ENCODE results near the gene DDR2.

The DDR2 gene

DNA sequence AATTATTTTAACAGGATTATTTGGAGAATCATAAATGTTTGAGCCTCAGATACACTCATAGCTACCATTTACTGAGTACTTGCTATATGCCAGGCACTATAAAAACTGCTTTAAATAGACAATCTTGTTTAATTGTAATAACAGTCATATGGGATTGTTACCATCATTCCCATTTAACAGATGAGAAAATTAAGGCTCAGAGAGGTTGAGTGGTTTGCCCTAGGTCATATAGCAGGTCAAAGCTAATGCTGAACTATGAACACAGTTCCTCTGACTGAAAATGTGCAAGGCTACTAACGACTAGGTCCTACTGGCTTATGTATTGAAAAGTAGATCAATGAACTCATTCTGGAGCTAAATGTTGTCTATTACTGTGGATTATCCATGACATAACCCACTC, 63.4 kb downstream of the DDR2 start:
- in situ Hi-C loops (cut with MboI; ENCODE audit: low sequenced_read_pairs): no loop called here

DNA sequence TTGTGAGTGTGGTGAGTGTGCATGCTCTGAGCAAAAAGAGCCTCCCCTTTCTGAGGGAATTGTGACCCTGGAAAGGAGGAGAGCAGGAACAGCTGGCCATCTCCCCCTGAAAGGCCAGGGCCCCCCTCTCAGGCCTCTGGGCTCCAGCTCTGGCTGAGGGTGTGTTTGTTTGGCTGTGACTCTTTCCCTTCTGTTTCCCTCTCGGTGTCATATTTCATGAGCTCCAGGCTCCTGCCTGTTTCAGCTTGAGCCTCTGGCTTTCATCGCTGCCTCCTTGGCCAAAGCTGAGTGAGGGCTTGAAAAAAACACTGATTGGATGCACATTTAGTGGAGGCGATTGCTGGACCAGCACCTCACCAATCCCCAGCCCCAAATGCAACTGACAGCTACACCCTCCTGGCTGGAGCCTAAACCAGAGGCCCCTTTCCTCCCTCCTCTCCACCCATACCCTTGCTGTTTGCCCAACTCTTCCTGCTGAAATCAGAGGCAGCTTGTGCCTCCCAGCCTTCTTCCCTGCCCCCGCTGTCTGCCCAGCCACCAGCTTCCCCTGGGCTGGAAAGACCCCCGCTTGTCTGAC, 64.1 kb downstream of the DDR2 start:
- in situ Hi-C loops (cut with MboI; ENCODE audit: low sequenced_read_pairs): no loop called here

DNA sequence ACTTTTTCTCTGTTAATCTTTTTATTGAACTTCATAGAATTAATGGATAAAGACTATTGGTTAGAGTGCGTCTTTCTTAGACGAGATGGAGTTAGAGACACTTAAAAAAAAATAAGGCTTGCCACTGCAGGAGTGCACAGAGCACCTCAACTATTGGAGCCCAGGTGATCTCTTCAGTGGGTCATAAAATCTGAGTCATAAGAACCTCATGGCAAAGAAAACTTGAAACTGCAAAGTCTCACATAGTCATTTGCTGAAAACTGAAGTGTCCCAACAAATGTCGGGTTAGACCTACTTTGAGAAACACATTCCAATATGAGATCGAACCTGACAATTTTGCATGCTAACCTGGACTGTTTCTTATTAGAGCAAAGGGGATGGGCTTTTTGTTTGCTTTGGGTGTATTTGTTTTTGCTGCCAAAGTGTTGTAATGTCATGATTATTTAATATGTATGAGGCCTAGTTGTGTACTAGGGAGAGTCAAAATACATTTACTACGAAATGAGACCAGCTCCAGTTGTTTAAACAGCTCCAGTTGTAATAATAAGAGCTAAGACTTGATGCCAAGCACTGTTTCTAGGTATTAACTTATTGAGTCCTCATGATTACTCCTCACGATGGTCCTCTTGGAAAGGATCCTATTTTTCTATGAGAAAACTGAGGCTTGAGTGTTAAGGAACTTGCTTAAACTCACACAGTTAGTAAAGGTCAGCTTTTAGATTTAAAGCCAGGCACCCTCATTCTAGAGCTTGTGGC, 65.1 kb downstream of the DDR2 start:
- in situ Hi-C loops (cut with MboI; ENCODE audit: low sequenced_read_pairs): no loop called here

DNA sequence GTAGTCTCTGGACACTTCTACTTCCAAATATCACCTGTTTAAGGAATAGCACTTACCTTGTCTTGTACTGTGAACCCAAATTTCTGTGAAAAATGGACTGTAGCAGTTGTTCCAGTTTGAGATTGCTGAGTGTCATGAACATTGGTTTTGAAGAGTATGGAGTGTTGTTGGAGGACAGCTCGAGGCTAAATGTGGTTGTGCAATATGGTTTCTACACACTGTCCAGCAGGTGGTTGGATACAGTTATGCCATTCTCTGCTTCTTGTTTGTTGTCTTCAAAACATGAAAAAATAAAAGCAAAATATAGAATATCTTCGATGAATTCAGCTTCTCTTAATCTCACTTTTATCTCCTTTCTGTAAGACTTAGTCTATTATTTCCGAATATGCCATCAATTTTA, 67.1 kb downstream of the DDR2 start:
- in situ Hi-C loops (cut with MboI; ENCODE audit: low sequenced_read_pairs): no loop called here

DNA sequence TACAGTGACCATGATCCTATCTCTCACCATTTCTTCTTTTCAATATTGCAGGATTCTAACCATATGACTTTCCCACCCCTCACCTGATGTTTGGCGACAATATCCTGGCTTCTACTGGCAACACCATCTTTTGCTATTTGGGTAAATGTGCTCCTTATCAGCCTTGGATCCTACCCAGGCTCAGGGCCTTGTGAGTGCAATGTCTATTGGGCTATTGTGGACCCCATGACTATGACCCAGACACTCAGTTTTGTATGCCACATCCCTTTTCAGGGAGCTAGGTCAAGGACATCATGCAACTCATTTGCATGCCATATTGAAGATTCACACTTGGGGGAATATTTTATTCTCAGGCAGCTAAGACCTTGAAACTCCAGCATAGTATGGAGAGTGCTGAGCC, 67.9 kb downstream of the DDR2 start:
- in situ Hi-C loops (cut with MboI; ENCODE audit: low sequenced_read_pairs): no loop called here

DNA sequence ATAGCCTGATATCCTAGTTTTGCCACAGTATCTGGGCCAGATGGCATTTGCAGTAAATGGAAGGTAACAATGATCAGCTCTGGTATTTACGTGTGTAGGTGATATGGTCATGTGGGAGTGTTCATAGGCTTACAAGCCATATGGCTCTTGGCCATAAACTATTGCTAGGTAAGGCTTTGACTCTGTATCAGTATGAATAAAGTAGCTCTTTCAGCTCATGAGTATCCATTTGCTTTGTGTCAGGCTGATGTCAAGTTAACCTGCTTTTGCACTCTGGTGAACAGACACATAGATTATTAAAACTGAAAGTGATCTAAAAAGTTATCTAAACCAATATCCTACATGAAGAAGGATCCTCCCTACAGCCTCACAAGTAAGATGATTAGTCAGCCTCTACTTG, 69.0 kb downstream of the DDR2 start:
- in situ Hi-C loops (cut with MboI; ENCODE audit: low sequenced_read_pairs): no loop called here

DNA sequence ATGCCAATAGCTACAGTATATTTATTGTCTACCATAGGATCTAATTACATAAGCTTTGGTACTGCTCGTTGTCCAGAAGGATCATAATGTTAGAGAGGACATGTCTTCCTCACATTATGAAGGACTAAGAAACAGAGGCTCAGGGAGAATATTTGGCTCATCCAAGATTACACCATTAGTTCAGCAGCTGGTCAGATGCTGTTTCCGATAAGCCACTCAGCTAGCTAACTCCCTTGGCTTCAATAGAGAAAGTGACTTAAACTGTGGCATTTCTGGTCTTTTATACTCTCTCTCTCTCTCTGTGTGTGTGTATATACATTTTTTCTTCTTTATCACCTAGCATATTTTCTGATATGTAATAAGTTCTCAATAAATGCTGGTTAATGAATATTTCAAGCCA, 70.4 kb downstream of the DDR2 start:
- in situ Hi-C loops (cut with MboI; ENCODE audit: low sequenced_read_pairs): no loop called here

DNA sequence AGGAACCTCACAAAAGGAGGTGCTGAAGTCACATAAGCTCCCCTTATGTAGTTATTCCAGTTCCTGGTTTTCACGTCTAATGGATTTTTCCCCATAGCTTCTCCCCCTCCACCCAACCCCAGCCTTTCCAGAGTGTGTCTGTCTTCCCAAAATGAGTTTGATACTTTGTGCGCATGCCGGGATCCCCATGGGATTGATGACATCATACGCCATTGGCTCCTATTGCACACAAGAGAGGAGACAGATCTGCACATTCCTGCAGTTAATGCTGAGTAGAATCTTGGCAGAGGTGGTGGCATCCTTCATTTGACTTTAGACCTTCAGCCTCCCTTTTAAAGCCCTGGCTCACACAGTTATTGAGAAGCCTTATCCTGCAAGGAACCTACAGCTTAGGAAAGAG, 71.4 kb downstream of the DDR2 start:
- in situ Hi-C loops (cut with MboI; ENCODE audit: low sequenced_read_pairs): no loop called here

DNA sequence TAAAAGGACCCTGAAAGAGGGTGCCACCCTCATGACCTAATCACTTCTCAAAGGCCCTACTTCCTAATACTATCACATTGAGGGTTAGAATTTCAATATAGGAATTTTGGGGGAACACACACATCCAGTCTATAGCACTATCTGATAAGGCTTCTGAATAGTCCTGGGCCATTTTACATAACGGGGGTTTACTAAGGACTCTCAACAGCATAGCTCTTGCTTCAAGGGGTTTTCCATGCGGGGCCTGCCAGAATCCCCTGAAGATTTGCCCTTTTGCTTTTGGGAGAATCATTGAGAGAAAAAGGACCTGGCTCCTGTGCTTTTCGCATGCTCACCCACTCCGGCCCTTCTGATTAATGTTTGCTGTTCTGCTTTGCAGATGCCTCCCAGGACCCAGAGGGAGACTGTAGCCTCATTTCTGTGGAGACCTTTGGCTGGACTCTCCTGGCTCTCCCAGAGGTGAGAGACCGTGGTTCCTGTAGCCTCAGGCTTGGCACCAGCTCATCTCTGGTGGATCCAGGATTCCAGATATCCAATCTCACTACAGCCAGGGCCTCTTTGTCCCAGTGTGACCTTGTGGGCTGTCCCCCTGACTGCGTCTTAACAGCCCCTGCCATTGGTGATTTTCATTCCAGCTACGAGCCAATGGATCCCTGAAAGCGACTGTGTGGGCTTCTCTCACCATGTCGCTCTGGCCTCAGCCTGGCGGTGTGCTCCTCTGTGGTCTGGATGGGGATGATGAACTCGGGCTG, 72.6 kb downstream of the DDR2 start:
- in situ Hi-C loops (cut with MboI; ENCODE audit: low sequenced_read_pairs): no loop called here

DNA sequence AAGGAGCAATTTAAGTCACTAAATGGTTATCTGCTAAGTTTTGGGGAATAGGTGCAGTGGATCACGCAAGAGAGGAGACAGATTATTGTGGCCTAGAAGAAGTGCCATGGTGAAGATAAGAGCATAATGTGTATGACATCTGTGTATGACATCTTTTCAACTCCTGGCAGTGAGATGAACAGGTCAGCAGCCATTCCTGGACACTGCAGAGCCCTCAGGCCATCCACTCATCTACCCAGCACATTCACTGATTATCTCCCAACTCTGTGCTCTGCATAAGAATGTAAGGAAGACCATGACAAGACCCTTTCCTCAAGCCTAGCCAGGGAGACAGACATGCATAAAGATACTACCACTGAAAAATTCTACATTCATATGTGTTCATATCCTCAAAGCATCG, 73.7 kb downstream of the DDR2 start:
- in situ Hi-C loops (cut with MboI; ENCODE audit: low sequenced_read_pairs): no loop called here

DNA sequence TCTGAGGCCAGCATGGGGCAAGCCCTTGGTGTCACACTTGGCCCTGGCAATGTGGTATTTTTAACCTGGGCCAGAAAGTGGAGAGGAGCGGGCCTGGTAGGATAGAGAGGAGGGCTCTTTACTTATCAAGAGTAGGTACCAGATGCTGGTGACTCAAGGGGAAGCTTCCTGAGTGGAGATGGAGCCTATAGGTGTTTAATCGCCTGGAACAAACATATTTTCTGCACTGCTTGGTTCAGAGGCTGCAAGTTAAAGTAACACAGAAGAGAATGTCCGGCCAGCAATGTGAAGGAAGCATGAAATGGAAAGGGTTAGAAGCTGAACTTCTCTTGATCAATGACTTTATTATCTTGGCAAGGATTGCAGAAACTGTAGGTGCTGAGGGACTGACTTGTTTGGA, 74.3 kb downstream of the DDR2 start:
- in situ Hi-C loops (cut with MboI; ENCODE audit: low sequenced_read_pairs): no loop called here

DNA sequence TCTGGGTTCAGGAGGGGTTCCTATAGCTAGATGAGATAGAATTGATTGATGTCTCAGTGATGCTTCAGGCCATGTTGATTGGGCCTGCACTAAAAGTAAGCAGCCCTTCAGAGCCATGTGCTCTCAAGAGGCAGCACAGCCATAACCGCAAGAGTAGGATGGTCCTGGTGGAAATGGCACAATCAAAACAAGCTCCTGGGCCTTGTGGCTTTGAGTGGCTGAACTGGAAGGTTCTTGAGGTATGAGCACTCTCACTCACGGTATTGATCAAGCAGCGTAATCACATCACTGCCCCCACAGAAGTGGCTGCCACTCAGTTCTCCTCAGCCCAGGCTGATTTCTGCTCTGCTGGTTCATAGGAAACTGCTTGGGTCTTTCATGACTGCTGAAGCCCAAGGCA, 76.0 kb downstream of the DDR2 start:
- in situ Hi-C loops (cut with MboI; ENCODE audit: low sequenced_read_pairs): no loop called here

DNA sequence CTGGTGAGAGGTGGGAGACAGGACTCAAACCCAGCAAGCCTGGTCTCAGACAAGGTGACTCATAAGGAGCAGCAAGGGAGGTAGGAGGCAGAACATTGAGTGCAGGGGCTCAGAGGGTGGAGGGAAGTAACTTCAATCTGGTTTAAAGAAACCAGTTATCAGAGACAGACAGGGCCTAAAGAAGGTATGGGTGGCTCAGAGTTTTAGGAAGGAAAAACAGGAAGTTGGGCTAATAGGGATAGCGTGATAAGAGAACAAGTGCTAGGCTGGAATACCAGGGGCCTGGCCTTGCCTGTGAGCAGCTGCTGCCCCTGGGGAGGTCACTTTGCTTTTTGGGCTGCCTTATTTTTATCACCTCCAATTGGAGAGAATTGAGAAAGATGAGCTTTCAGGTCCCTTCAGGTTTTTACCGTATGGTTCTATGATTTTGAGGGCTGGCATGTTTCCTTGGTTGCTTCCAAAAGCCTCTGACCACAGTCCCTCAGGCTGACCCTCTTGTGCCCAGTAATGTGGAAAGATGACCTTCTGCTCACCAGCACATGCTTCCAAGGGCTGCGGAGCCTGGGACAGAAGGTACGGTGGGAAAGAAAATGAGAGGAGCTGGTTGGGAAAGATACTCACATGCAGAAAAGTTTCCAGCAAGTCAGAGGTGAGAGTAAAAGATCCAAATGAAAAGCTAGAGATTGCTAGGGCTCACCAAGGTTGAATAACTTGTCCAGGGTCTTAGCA, 77.0 kb downstream of the DDR2 start:
- in situ Hi-C loops (cut with MboI; ENCODE audit: low sequenced_read_pairs): no loop called here

DNA sequence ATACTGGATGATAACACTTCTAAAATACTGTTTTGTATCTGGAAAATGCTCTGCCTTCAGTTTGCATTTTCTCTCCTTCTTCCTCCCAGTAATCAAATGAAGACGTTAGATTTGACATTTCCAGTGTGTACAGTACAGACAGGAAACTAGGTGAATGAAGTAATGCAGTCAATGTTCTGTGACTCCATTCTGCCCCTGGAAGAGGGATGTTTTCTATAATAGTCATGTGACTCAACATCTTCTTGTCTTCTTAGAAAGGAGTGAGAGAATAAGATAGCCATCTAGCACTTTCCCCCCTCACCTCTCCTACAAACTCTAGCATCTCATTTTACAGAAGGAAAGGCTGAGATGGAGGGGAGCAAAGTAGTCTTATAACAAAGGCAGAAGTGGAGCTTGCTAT, 77.6 kb downstream of the DDR2 start:
- in situ Hi-C loops (cut with MboI; ENCODE audit: low sequenced_read_pairs): no loop called here

DNA sequence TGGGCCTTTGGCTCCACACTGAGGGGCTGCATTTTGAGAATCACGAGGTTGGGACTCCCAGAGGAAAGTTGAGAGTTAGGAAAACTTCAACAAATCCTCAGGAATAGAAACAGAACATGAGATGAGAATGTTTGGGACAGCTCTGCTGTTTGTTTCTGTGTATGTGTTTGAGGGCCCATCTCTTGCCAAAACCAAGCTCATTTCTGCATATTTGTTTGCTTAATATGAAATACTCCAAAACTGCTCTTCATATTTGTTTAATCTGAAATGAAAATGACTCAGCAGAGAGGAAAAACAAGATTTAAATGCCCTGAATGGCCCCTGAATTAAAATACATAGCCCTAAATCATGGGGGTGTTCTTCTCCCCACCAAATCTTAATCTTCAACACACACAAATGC, 78.1 kb downstream of the DDR2 start:
- in situ Hi-C loops (cut with MboI; ENCODE audit: low sequenced_read_pairs): no loop called here

DNA sequence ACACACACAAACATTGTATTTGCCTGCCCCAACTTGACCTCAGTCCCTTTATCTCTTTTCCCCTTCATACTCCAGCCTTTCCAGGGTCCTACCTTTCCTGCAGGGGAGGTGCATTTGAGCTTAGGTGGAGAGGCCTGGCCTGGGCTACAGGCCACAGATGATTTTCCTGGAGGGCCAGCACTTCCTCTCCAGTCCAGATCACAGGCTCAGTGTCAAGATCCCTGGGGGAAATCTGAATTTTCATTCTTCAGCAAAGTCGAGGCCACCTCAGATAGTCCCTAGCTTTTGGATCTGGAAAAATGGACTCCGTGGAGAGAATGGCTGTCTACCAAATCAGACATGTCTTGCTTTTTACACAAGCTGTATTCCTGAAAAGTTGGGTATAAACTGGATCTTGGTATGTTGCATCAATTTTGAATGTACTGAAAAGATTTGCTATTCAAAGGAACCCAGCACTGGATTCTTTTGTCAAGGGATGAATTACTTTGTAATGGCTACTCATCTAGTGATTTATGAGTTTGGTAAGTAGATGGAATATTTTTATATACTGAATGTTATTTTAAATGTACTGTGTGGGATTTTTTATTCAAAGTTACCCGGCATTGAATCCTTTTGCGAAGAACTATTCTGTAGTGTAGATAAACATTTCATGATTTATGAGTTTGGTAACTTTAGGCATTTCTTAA, 78.7 kb downstream of the DDR2 start:
- in situ Hi-C loops (cut with MboI; ENCODE audit: low sequenced_read_pairs): no loop called here

DNA sequence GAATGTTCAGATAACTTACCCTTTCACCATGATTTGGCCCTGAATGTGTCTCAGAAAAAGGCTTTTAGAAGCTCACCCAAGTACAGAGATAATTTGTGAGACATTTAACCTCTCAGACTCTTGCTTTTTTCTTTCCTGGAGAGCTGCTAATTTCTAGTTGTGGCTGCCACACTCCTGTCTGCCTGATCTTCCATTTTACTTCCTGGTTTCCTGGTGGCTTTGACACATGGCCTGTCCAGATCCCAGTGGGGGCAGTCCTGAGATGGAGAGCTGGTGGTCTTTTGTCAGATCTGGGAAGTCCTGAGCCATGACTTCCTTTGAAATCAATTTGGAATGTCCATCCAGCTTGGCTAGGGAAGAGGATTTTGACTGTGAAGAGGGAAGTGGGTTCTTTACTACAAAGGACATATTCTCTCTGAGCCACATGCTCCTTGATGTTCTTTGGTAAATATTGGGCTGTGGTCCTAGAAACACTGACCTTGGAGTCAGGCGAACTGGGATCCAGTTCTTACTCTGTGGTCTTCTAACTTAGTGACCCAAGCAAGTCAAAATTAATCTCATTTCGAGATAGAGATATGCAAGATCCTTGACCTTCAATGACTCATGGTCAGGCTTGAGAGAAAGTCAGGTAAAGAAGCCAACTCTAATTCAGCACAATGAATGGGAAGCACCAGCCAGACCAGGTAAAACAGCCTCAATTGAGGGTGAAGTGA, 80.2 kb downstream of the DDR2 start:
- in situ Hi-C loops (cut with MboI; ENCODE audit: low sequenced_read_pairs): no loop called here

DNA sequence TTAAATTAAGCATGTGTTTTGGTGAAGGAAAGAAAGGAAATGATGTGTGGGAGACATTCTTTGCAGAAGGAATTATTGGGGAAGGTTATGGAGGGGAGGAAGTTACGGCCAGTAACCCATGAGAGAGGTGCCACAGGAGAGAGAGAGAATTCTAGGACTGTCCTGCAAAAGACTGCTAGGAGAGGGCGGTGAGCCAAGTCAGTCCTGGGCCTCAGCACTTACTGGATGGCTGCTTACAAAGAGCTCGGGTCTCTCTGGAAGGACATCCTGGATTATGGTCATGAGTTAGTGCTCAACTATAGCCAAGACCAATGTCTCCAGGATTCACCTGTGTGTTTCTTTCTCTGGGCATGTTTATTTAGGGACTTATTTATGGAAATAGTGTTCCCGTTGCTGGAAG, 83.9 kb downstream of the DDR2 start:
- in situ Hi-C loops (cut with MboI; ENCODE audit: low sequenced_read_pairs): no loop called here

DNA sequence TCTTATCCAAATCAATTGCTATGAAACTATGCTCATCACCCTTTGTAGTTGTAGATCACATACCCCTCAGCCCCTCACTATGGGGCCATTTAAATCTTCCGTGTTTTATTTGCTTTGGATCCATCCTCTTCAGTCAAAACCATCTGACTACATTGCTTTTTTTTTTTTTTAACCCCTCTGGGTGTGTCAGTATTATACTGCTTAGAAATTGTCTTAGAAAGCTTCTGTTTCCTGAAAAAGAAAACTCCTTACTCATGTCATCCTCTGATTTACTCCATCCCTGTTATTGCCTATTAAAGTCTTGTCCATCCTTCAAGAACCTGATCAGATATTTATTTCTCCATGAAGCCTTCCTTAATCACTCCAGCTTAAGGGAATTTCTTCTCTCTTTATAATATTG, 84.3 kb downstream of the DDR2 start:
- in situ Hi-C loops (cut with MboI; ENCODE audit: low sequenced_read_pairs): no loop called here

DNA sequence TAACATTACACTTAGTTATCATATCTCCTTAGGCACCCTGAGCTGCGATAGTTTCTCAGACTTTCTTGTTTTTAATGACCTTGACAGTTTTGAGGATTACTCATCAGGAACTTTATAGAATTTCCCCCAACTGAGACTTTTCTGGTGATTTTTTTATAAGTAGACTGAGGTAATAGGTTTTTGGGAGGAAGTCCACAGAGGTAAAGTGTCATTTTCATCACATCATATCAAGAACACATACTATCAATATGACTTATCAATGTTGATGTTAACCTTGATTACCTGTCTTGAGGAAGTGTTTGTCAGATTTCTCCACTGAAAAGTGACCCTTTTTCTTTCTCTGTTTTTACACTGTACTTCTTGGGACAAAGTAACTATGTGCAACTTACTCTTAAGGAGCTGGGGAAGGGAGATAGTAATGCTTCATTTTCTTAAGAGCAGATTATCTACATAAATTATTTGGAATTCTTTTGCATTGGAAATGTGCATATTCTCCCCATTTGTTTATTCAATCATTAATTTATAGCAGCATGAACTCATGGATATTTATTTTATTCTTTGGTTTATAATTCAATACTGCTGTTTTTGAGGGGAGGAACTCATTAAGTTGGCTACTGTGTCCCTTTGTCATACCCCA, 85.4 kb downstream of the DDR2 start:
- in situ Hi-C loops (cut with MboI; ENCODE audit: low sequenced_read_pairs): no loop called here
